GM13977 (cell line): ENCODE measurements around the gene OR8D1.

Source experiments
- DNase-seq: peaks from one replicate; pipeline ENCODE4 v3.0.0; 2012; ENCODE audit warnings: low spot score
- CTCF ChIP-seq: IDR thresholded peaks from 2 replicates; pipeline ENCODE4 v1.5.1; 2012; ENCODE audit warnings: mild to moderate bottlenecking, control low read depth; ENCODE audit not compliant: insufficient read depth; ENCODE audit errors: extremely low read depth, missing control alignments
- in situ Hi-C: fragments of 300-500 bp; cut with MboI; formaldehyde crosslinking; loops from one replicate; pipeline ENCODE4 v1.12.0; 2022; ENCODE audit warnings: low sequenced_read_pairs, low pct_unique_long_range_greater_than_20kb, mixed read lengths, inconsistent platforms; ENCODE audit not compliant: unreplicated experiment

Gene OR8D1

GRCh38 chr11:124311670-124312069 lies 2.1 kb downstream of the OR8D1 start:
- TF ChIP-seq CTCF: no peak
- no peak for DNase-seq
- in situ Hi-C loops: no loop called here

- TF ChIP-seq CTCF: no peak
- in situ Hi-C loops: no loop called here
- DNase-seq: no peak
Measured at GRCh38 chr11:124311269-124311668, 2.5 kb downstream of the OR8D1 start.

DNA sequence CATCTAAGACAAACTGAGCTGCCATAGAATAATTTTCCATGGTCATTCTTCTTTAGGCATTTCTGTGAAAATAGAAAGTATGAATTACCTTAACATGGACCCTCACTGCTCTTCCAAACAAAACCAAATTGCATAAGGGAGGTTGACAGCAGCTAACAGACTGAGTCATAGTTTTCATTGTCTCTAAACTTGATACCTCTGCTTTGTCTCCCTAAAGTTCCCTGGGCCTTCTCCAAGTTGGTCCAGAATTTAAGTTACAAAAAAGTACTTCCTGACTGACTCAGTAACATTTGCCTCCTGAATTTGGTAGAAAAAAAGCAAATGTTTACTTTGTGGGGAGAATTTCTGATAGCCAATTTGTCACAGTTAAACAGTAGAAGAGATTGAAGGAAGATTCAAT lies 3.0 kb downstream of the OR8D1 start:
- no peak for TF ChIP-seq CTCF
- no peak for DNase-seq
- in situ Hi-C loops: no loop called here

GRCh38 chr11:124307093-124307492 lies 6.7 kb downstream of the OR8D1 start:
- TF ChIP-seq CTCF: no peak
- in situ Hi-C loops: no loop called here
- DNase-seq: no peak

DNA sequence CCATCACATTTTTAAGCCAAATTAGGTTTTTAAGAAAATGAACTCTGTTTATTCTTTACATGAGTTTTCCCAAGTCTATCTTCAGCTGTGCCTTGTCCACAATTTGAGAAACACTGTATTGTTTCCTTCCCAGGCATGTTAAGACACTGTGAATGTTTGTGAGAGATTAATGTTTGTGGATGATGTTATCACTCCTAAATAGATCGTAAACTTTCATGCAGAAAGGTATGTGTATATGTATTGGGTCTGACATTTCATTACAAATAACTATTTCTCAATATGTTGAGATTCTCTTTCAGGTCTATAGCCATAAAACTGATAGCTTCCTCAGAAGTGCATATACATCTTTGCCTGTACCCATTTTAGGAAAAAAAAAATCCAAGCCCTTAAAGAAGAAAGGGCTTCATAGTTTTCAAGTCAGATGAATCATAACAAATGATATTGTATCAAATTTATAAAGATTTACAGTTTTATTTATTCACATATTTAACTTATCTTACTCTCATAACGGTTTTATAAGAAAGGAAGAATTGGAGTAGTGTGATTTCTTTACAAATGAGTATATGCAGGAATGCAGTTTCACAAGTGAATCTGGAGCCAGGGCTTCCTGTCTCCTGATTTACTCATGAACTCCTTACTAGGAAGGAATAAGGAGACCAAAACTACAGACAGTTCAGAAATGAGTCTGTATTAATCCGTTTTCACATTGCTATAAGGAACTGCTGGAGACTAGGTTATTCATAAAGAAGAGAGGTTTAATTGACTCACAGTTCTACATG lies 11.2 kb downstream of the OR8D1 start:
- in situ Hi-C loops: no loop called here
- DNase-seq: no peak
- no peak for TF ChIP-seq CTCF

- no peak for TF ChIP-seq CTCF
- no peak for DNase-seq
- in situ Hi-C loops: no loop called here
Measured at GRCh38 chr11:124301548-124301947, 12.2 kb downstream of the OR8D1 start.
